Stimulated activated CD4-positive, alpha-beta T cell treated with anti-CD3 and anti-CD28 coated beads, Interleukin-12 subunit alpha, Interleukin-12 subunit beta, amount 100 ng/mL, for 4 hours (primary cell): ENCODE measurements around the gene CCDC178.
"Not testable (repeated sequence)": the region's sequence is repeated elsewhere in the genome, so short reads cannot be mapped to it uniquely, and the experiment has no call there.

ENCODE experiments used
- DNase-seq: peaks from one replicate; pipeline ENCODE4 v3.0.0-alpha.2; 2020

The CCDC178 gene

GRCh38 chr18:32975501-32975900, 465.0 kb downstream of the CCDC178 start:
- no peak for DNase-seq

- DNase-seq: no peak
Observed at GRCh38 chr18:32975163-32975436, 465.4 kb downstream of the CCDC178 start.

- DNase-seq: no peak
Observed at GRCh38 chr18:32974421-32975162, 465.9 kb downstream of the CCDC178 start.

- DNase-seq: no peak
Observed at GRCh38 chr18:32968248-32968647, 472.3 kb downstream of the CCDC178 start.

- DNase-seq: no peak
Observed at GRCh38 chr18:32966141-32966540, 474.4 kb downstream of the CCDC178 start.

- DNase-seq: no peak
Observed at GRCh38 chr18:32961538-32961937, 479.0 kb downstream of the CCDC178 start.

GRCh38 chr18:32958746-32959145, 481.8 kb downstream of the CCDC178 start:
- DNase-seq: no peak

- no peak for DNase-seq
Observed at GRCh38 chr18:32956591-32957315, 483.8 kb downstream of the CCDC178 start.

GRCh38 chr18:32952318-32952717, 488.2 kb downstream of the CCDC178 start:
- DNase-seq: not testable (repeated sequence)

GRCh38 chr18:32937597-32937996, 502.9 kb downstream of the CCDC178 start:
- no peak for DNase-seq

- no peak for DNase-seq
Observed at GRCh38 chr18:32937066-32937465, 503.5 kb downstream of the CCDC178 start.

- no peak for DNase-seq
Observed at GRCh38 chr18:32934201-32934600, 506.3 kb downstream of the CCDC178 start.

GRCh38 chr18:32930695-32931301, 509.7 kb downstream of the CCDC178 start:
- no peak for DNase-seq

- DNase-seq: no peak
Observed at GRCh38 chr18:32929213-32929612, 511.3 kb downstream of the CCDC178 start.

- DNase-seq: no peak
Observed at GRCh38 chr18:32922951-32923430, 517.5 kb downstream of the CCDC178 start.

GRCh38 chr18:32920796-32921787, 519.4 kb downstream of the CCDC178 start:
- DNase-seq: no peak

GRCh38 chr18:32919799-32920198, 520.7 kb downstream of the CCDC178 start:
- DNase-seq: no peak

- no peak for DNase-seq
Observed at GRCh38 chr18:32918692-32919250, 521.8 kb downstream of the CCDC178 start.

- DNase-seq: no peak
Observed at GRCh38 chr18:32915516-32915915, 525.0 kb downstream of the CCDC178 start.

- no peak for DNase-seq
Observed at GRCh38 chr18:32911660-32912284, 528.7 kb downstream of the CCDC178 start.

GRCh38 chr18:32910694-32911296, 529.7 kb downstream of the CCDC178 start:
- no peak for DNase-seq
